Nephron (organoid): ENCODE data around the gene ARHGAP32.
A peak's percentile ranks its signal among the peaks of the same experiment; 100 is the strongest.
"Not testable (repeated sequence)": the region's sequence is repeated elsewhere in the genome, so short reads cannot be mapped to it uniquely, and the experiment has no call there.

ENCODE experiments used
- H3K27ac Mint-ChIP-seq, 3 experiments: 2 replicates each; pipeline ENCODE4 v1.8.0; 2020; ENCODE audit warnings: mixed read lengths in 3 of 3, mild to moderate bottlenecking in 2 of 3, moderate library complexity in 1 of 3
- H3K27me3 Mint-ChIP-seq: 2 replicates; pipeline ENCODE4 v1.8.0; 2021; ENCODE audit warnings: low read depth, mild to moderate bottlenecking, moderate library complexity, mixed read lengths
- H3K36me3 Mint-ChIP-seq: 2 replicates; pipeline ENCODE4 v1.8.0; 2020; ENCODE audit warnings: low read depth, mixed read lengths
- H3K4me1 Mint-ChIP-seq: 2 replicates; pipeline ENCODE4 v1.8.0; 2020; ENCODE audit warnings: mixed read lengths
- H3K4me3 Mint-ChIP-seq, 3 experiments: 2 replicates each; pipeline ENCODE4 v1.8.0; 2020; ENCODE audit warnings: mild to moderate bottlenecking in 3 of 3, mixed read lengths in 3 of 3, moderate library complexity in 2 of 3
- H3K9me3 Mint-ChIP-seq: 2 replicates; pipeline ENCODE4 v1.8.0; 2020; ENCODE audit warnings: mixed read lengths
- CTCF ChIP-seq, 3 experiments: fragments of 200-600 bp; sonication (generic); IDR thresholded peaks; one replicate each; pipeline ENCODE4 v1.5.0; 2021; ENCODE audit warnings: antibody characterized with exemption in 3 of 3; ENCODE audit not compliant: unreplicated experiment in 3 of 3

The ARHGAP32 gene

GRCh38 chr11:129144256-129144655 lies 47.9 kb downstream of the ARHGAP32 start:
- H3K9me3 Mint-ChIP-seq, result peaks cover 11% of the 10 kb centered on the region
- no peak for TF ChIP-seq CTCF (IDR thresholded peaks at IDR 0.05; ENCODE audit: unreplicated experiment in 3 of 3)
- peaks cover 21% of the 10 kb centered on the region for H3K36me3 Mint-ChIP-seq
- no peak overlapping the region for H3K27ac Mint-ChIP-seq
- no peak overlapping the region for H3K4me3 Mint-ChIP-seq
- H3K27me3 Mint-ChIP-seq, result no peaks in the 10 kb centered on the region
- peaks cover 22% of the 10 kb centered on the region for H3K4me1 Mint-ChIP-seq

DNA sequence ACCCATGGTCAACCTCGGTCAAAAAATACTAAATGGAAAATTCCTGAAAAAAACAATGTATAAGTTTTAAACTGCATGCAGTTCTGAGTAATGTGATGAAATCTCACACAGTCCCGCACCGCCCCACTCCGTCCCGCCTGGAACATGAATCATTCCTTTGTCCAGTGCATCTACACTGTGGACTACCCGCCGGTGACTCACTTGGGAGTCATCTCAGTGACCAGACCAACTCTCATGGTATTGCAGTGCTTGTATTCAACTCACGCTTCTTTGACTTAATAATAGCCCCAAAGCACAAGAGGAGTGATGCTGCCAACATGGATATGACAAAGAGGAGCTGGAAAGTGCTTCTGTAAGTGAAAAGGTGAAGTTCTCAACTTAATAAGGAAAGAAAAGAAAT lies 48.8 kb downstream of the ARHGAP32 start:
- Mint-ChIP-seq H3K9me3 (peaks cover 6% of the 10 kb centered on the region), H3K36me3 (peaks cover 15% of the 10 kb centered on the region), H3K27me3 (no peaks in the 10 kb centered on the region), H3K4me1 (peaks cover 22% of the 10 kb centered on the region), H3K27ac (peak overlapping the region; percentile 4 to 23 (median 9)), H3K4me3 (peak overlapping the region in 1 of 3 experiments; percentile 8)
- no peak for TF ChIP-seq CTCF (IDR thresholded peaks at IDR 0.05; ENCODE audit: unreplicated experiment in 3 of 3)

- no peaks in the 10 kb centered on the region for H3K9me3 Mint-ChIP-seq
- H3K27me3 Mint-ChIP-seq, result no peaks in the 10 kb centered on the region
- no peak overlapping the region for H3K4me3 Mint-ChIP-seq
- H3K4me1 Mint-ChIP-seq, result peaks cover 22% of the 10 kb centered on the region
- peak overlapping the region in 1 of 3 experiments; percentile 21 for H3K27ac Mint-ChIP-seq
- TF ChIP-seq CTCF (IDR thresholded peaks at IDR 0.05; ENCODE audit: unreplicated experiment in 3 of 3), result no peak
- peaks cover 8% of the 10 kb centered on the region for H3K36me3 Mint-ChIP-seq
These were observed 50.2 kb downstream of the ARHGAP32 start for GRCh38 chr11:129141748-129142523.

DNA sequence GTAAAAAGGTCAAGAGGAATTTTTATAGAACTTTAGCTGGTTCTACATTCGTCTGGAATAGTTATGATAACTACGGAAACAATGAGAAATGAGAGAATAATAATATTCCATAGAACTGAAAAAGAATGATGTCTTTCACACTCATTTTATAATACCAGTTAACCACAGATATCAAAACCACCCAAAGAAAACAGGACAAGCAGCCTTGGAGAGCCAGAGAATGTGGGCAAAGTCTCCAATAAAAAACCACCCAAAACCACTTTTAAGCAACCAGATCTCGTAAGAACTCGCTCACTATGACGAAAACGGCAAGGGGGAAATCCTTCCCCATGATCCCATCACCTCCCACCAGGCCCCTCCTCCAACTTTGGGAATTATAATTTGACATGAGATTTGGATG lies 60.8 kb downstream of the ARHGAP32 start:
- Mint-ChIP-seq H3K36me3 (peaks cover 47% of the 10 kb centered on the region), H3K4me1 (no peaks in the 10 kb centered on the region), H3K9me3 (peaks cover 24% of the 10 kb centered on the region), H3K27me3 (no peaks in the 10 kb centered on the region), H3K27ac (no peak overlapping the region), H3K4me3 (no peak overlapping the region)
- no peak for TF ChIP-seq CTCF (IDR thresholded peaks at IDR 0.05; ENCODE audit: unreplicated experiment in 3 of 3)

- peaks cover 32% of the 10 kb centered on the region for H3K36me3 Mint-ChIP-seq
These were observed 63.1 kb downstream of the ARHGAP32 start for GRCh38 chr11:129128881-129129620.

GRCh38 chr11:129119036-129119435 lies 73.1 kb downstream of the ARHGAP32 start:
- Mint-ChIP-seq H3K36me3 (peaks cover 18% of the 10 kb centered on the region), H3K4me1 (no peaks in the 10 kb centered on the region), H3K27ac (no peak overlapping the region), H3K4me3 (no peak overlapping the region), H3K9me3 (no peaks in the 10 kb centered on the region), H3K27me3 (no peaks in the 10 kb centered on the region)
- no peak for TF ChIP-seq CTCF (IDR thresholded peaks at IDR 0.05; ENCODE audit: unreplicated experiment in 3 of 3)

More at GRCh38 chr11:129128881-129129620, 63.1 kb downstream of the ARHGAP32 start:
- peaks cover 10% of the 10 kb centered on the region for H3K9me3 Mint-ChIP-seq
- H3K4me3 Mint-ChIP-seq, H3K27ac Mint-ChIP-seq, H3K4me1 Mint-ChIP-seq, H3K27me3 Mint-ChIP-seq: not testable (repeated sequence)
